ENCODE data around the gene LARP4.
"Not testable (repeated sequence)": the region's sequence is repeated elsewhere in the genome, so short reads cannot be mapped to it uniquely, and the experiment has no call there.

LARP4 gene

DNA sequence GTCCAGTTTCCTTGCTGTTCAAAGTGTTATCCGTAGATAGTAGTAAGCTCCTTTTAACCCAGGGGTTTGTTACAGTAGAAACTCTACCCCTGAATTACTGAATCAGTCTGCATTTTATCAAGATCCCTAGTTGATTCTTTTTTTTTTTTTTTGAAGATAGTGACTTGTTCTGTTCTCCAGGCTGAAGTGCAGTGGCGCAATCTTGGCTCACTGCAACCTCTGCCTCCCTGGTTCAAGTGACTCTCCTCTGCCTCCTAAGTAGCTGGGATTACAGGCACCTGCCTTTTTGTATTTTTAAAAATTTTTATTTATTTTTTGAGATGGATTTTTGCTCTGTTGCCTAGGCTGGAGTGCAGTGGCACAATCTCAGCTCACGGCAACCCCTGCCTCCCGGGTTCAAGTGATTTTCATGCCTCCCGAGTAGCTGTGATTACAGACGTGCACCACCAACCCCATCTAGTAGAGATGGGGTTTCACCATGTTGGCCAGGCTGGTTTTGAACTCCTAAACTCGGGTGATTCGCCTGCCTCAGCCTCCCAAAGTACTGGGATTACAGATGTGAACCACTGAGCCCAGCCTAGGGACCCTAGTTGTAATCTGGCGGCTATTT, 10.5 kb downstream of the LARP4 start:
- Histone ChIP-seq H3K4me3 (ENCODE audit: low read depth, low read length) (no peak overlapping the region), H3K23ac (ENCODE audit: low read length) (no peak overlapping the region), H2BK5ac (ENCODE audit: low read depth, low read length, poor library complexity) (no peak overlapping the region), H4K91ac (ENCODE audit: low read depth, low read length) (no peak overlapping the region), H2BK120ac (ENCODE audit: insufficient read depth, low read length, poor library complexity) (peak overlapping the region; percentile 13), H3K9ac (ENCODE audit: low read length) (no peak overlapping the region), H3K9me3 (ENCODE audit: insufficient read depth, low read depth, low read length) (no peaks in the 10 kb centered on the region), H3K4me2 (ENCODE audit: low read length) (no peak overlapping the region), H3K27me3 (ENCODE audit: insufficient read depth, low read length) (no peaks in the 10 kb centered on the region), H3K14ac (ENCODE audit: low read length) (no peak overlapping the region), H3K36me3 (ENCODE audit: control insufficient read depth in 1 of 2, insufficient read depth in 2 of 2, low read length in 2 of 2) (peaks cover 2 to 5% of the 10 kb centered on the region in 2 experiments), H2AFZ (ENCODE audit: insufficient read depth, low read length, poor library complexity) (no peak overlapping the region), H3K18ac (ENCODE audit: low read length) (no peak overlapping the region), H2BK12ac (ENCODE audit: low read length) (no peak overlapping the region), H3K79me1 (ENCODE audit: low read length) (no peaks in the 10 kb centered on the region), H4K12ac (ENCODE audit: low read depth, low read length) (peak overlapping the region; percentile 43), H4K8ac (ENCODE audit: low read depth, low read length) (no peak overlapping the region), H3K27ac (ENCODE audit: low read depth, low read length) (no peak overlapping the region), H2AK5ac (ENCODE audit: low read length) (no peak overlapping the region), H3K79me2 (ENCODE audit: control insufficient read depth, insufficient read depth, low read length, poor library complexity) (peaks cover 9% of the 10 kb centered on the region), H3K4me1 (ENCODE audit: control insufficient read depth in 1 of 2, insufficient read depth in 2 of 2, low read length in 2 of 2) (peaks cover 0 to 1% of the 10 kb centered on the region in 2 experiments), H3K4ac (ENCODE audit: low read depth, low read length) (peak overlapping the region; percentile 46)
- whole genome bisulfite sequencing (ENCODE audit: extremely low coverage, insufficient coverage, insufficient read length) = no CpG with 5 or more reads among the region's 9 CpGs
- DNase-seq = no peak

DNA sequence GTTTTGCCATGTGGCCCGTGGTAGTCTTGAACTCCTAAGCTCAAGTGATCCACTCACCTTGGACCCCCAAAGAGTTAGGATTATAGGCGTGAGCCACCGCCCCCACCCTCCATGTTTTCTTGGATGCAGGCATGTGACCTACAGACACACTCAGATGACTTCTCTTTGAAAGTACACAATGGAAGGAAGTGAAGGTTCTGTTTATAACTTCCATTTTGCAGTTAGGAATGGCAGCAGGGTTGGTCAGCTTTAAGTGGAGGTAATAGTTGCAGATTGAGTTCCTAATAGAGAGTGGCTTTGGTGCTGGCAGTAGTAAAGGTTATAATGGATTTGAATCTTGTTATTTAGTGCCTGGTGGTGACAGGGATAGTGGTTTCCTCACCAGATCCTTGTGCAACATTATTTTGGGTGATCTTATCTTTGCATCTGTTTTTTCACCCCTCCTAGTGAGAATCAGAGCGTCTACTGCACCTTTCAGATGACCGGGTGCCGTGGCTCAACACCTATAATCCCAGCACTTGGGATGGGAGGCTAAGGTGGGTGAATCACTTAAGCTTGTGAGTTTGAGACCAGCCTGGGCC, 15.3 kb downstream of the LARP4 start:
- WGBS (ENCODE audit: extremely low coverage, insufficient coverage, insufficient read length) = no CpG with 5 or more reads among the region's 6 CpGs
- Histone ChIP-seq H2AK5ac (ENCODE audit: low read length) (no peak overlapping the region), H4K12ac (ENCODE audit: low read depth, low read length) (no peak overlapping the region), H3K18ac (ENCODE audit: low read length) (no peak overlapping the region), H3K79me1 (ENCODE audit: low read length) (no peaks in the 10 kb centered on the region), H2AFZ (ENCODE audit: insufficient read depth, low read length, poor library complexity) (no peak overlapping the region), H3K4me1 (ENCODE audit: control insufficient read depth in 1 of 2, insufficient read depth in 2 of 2, low read length in 2 of 2) (peaks cover 4 to 7% of the 10 kb centered on the region in 2 experiments), H3K27me3 (ENCODE audit: insufficient read depth, low read length) (no peaks in the 10 kb centered on the region), H3K9me3 (ENCODE audit: insufficient read depth, low read depth, low read length) (no peaks in the 10 kb centered on the region), H3K27ac (ENCODE audit: low read depth, low read length) (no peak overlapping the region), H3K4me2 (ENCODE audit: low read length) (no peak overlapping the region), H2BK5ac (ENCODE audit: low read depth, low read length, poor library complexity) (no peak overlapping the region), H3K79me2 (ENCODE audit: control insufficient read depth, insufficient read depth, low read length, poor library complexity) (peaks cover 11% of the 10 kb centered on the region), H2BK12ac (ENCODE audit: low read length) (no peak overlapping the region), H3K36me3 (ENCODE audit: control insufficient read depth in 1 of 2, insufficient read depth in 2 of 2, low read length in 2 of 2) (peaks cover 0 to 5% of the 10 kb centered on the region in 2 experiments), H3K9ac (ENCODE audit: low read length) (no peak overlapping the region), H3K23ac (ENCODE audit: low read length) (no peak overlapping the region), H3K14ac (ENCODE audit: low read length) (no peak overlapping the region), H2BK120ac (ENCODE audit: insufficient read depth, low read length, poor library complexity) (no peak overlapping the region), H3K4me3 (ENCODE audit: low read depth, low read length) (no peak overlapping the region), H4K91ac (ENCODE audit: low read depth, low read length) (no peak overlapping the region), H3K4ac (ENCODE audit: low read depth, low read length) (peak overlapping the region; percentile 65), H4K8ac (ENCODE audit: low read depth, low read length) (no peak overlapping the region)
- no peak for DNase-seq

DNA sequence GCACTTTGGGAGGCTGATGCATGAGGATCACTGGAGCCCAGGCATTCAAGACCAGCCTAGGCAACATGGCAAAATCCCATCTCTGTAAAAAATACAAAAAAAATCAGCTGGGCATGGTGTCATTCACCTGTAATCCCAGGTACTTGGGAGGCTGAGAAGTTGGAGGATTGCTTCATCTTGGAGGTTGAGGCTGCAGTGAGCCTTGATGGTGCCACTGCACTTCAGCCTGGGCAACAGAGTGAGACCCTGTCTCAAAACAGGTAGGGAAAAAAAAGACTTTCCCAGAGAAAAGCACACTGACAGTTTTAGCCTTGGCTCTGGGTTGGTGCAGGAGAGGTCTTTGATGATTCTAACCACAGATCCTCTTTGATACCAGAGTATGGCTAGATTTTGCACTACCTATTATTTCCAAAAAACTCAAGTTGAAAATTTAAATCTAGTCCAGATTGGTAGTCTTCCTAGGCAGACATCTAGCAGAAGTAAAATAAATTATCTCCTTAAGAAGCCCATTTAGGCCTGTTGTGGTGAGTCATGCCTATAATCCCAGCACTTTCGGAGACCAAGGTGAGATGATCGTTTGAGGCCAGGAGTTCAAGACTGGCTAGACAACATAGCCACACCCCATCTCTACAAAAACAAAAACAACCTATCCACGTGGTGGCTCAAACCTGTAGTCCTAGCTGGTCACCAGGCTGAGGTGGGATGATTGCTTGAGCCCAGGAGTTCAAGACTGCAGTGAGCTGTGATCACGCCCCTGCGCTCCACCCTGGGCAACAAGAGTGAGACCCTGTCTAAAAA, 18.6 kb downstream of the LARP4 start:
- Histone ChIP-seq H3K4me1 (ENCODE audit: control insufficient read depth in 1 of 2, insufficient read depth in 2 of 2, low read length in 2 of 2) (peaks cover 4 to 7% of the 10 kb centered on the region in 2 experiments), H4K8ac (ENCODE audit: low read depth, low read length) (no peak overlapping the region), H3K4me3 (ENCODE audit: low read depth, low read length) (no peak overlapping the region), H3K4me2 (ENCODE audit: low read length) (no peak overlapping the region), H3K27ac (ENCODE audit: low read depth, low read length) (no peak overlapping the region), H3K18ac (ENCODE audit: low read length) (no peak overlapping the region), H3K23ac (ENCODE audit: low read length) (no peak overlapping the region), H2AK5ac (ENCODE audit: low read length) (no peak overlapping the region), H2BK5ac (ENCODE audit: low read depth, low read length, poor library complexity) (no peak overlapping the region), H3K9me3 (ENCODE audit: insufficient read depth, low read depth, low read length) (no peaks in the 10 kb centered on the region), H3K79me1 (ENCODE audit: low read length) (no peaks in the 10 kb centered on the region), H2AFZ (ENCODE audit: insufficient read depth, low read length, poor library complexity) (no peak overlapping the region), H3K27me3 (ENCODE audit: insufficient read depth, low read length) (no peaks in the 10 kb centered on the region), H3K36me3 (ENCODE audit: control insufficient read depth in 1 of 2, insufficient read depth in 2 of 2, low read length in 2 of 2) (peaks cover 2 to 4% of the 10 kb centered on the region in 2 experiments), H3K4ac (ENCODE audit: low read depth, low read length) (peak overlapping the region; percentile 30), H4K12ac (ENCODE audit: low read depth, low read length) (no peak overlapping the region), H3K79me2 (ENCODE audit: control insufficient read depth, insufficient read depth, low read length, poor library complexity) (peaks cover 8% of the 10 kb centered on the region), H3K14ac (ENCODE audit: low read length) (no peak overlapping the region), H4K91ac (ENCODE audit: low read depth, low read length) (no peak overlapping the region), H2BK120ac (ENCODE audit: insufficient read depth, low read length, poor library complexity) (no peak overlapping the region), H3K9ac (ENCODE audit: low read length) (no peak overlapping the region), H2BK12ac (ENCODE audit: low read length) (no peak overlapping the region)
- no peak for DNase-seq
- no CpG with 5 or more reads among the region's 5 CpGs for WGBS (ENCODE audit: extremely low coverage, insufficient coverage, insufficient read length)

DNA sequence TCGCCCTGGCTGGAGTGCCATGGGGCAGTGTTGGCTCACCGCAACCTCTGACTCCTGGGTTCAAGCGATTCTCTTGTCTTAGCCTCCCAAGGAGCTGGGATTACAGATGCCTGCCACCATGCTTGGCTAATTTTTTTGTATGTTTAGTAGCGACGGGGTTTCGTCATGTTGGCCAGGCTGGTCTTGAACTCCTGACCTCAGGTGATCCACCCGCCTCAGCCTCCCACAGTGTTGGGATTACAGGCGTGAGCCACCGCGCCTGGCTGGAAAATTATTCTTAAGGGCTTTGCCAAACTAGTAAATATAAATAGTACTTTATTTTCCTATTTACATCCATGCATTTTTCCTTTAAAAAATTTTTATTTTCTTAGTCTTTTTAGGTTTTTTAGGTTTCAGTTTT, 22.2 kb downstream of the LARP4 start:
- not testable (repeated sequence) for H3K23ac ChIP-seq (ENCODE audit: low read length); H3K9ac ChIP-seq (ENCODE audit: low read length); H3K9me3 ChIP-seq (ENCODE audit: insufficient read depth, low read depth, low read length); H3K4me3 ChIP-seq (ENCODE audit: low read depth, low read length); H3K4me1 ChIP-seq (ENCODE audit: control insufficient read depth in 1 of 2, insufficient read depth in 2 of 2, low read length in 2 of 2); H3K79me1 ChIP-seq (ENCODE audit: low read length); H3K18ac ChIP-seq (ENCODE audit: low read length); H3K36me3 ChIP-seq (ENCODE audit: control insufficient read depth in 1 of 2, insufficient read depth in 2 of 2, low read length in 2 of 2); H3K14ac ChIP-seq (ENCODE audit: low read length); H2AK5ac ChIP-seq (ENCODE audit: low read length); H3K4me2 ChIP-seq (ENCODE audit: low read length); DNase-seq; H2BK120ac ChIP-seq (ENCODE audit: insufficient read depth, low read length, poor library complexity); H2AFZ ChIP-seq (ENCODE audit: insufficient read depth, low read length, poor library complexity); H3K27me3 ChIP-seq (ENCODE audit: insufficient read depth, low read length); H2BK12ac ChIP-seq (ENCODE audit: low read length); H3K79me2 ChIP-seq (ENCODE audit: control insufficient read depth, insufficient read depth, low read length, poor library complexity); H2BK5ac ChIP-seq (ENCODE audit: low read depth, low read length, poor library complexity); H4K91ac ChIP-seq (ENCODE audit: low read depth, low read length); H3K27ac ChIP-seq (ENCODE audit: low read depth, low read length); H4K8ac ChIP-seq (ENCODE audit: low read depth, low read length)
- H3K4ac ChIP-seq (ENCODE audit: low read depth, low read length) = peak overlapping the region; percentile 69
- no CpG with 5 or more reads among the region's 10 CpGs for WGBS (ENCODE audit: extremely low coverage, insufficient coverage, insufficient read length)
- peak overlapping the region; percentile 30 for H4K12ac ChIP-seq (ENCODE audit: low read depth, low read length)

All from trophoblast cell (in vitro differentiated cells and primary cell).